ENCODE measurements around the gene LCN10.
"Not testable (repeated sequence)": the region's sequence is repeated elsewhere in the genome, so short reads cannot be mapped to it uniquely, and the experiment has no call there.

DNA sequence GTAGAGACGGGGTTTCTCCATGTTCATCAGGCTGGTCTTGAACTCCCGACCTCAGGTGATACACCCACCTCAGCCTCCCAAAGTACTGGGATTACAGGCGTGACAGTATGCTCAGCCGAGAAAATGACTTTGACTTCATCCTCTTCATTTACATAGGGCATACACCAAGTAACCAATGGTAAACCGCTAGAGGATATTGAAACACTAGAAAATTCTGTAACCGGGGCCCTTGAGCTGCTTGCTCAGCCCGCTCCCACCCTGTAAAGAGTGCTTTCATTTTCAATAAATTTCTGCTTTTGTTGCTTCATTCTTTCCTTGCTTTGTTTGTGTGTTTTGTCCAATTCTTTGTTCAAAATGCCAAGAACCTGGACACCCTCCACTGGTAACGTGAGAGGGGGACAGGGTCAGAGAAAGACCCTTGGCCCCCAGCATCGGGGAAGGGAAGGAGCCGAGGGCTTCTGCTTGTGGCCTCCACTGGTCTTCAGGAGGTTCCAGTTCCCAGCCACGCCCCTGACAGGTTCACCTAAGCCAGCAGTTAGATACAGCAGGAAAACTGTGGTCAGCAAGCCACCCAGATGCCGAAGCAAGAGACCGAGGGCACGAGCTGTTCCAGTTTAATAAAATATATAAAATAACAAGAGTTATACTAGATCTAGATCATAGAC is 23.1 kb upstream of the LCN10 start:
- not testable (repeated sequence) for TF ChIP-seq CTCF (IDR thresholded peaks at IDR 0.05; ENCODE audit: low read depth, low read length); EZH2phosphoT487 (IDR thresholded peaks at IDR 0.05; ENCODE audit: low read depth)

All from OCI-LY3 (cell line).